Gastroesophageal sphincter (tissue), 4 donors: ENCODE results near the gene CRTAP. TPM values are rescaled to one million over a fixed set of nuclear protein-coding genes. Genes with fewer than 3 reads are reported as not detected.

Source experiments
- ATAC-seq: fragments of 150-250 bp; one replicate; pipeline ENCODE4 v1.9.1; 2016; ENCODE audit warnings: mild to moderate bottlenecking, moderate library complexity
- H3K27ac ChIP-seq, 4 donors: fragments of 200-600 bp; sonication (generic) in 3 of 4; 1 replicate in 3 of 4; 2 replicates in 1 of 4; pipeline ENCODE4 v1.5.1; 2016 to 2019
- H3K27me3 ChIP-seq: fragments of 200-600 bp; sonication (generic); one replicate; pipeline ENCODE4 v1.5.1; 2019
- H3K36me3 ChIP-seq, 2 donors: fragments of 200-600 bp; sonication (generic); one replicate each; pipeline ENCODE4 v1.5.1; 2019; ENCODE audit warnings: control low read depth in 1 of 2
- H3K4me1 ChIP-seq, 3 donors: fragments of 200-600 bp; sonication (generic); 1 replicate in 2 of 3; 2 replicates in 1 of 3; pipeline ENCODE4 v1.5.1; 2016 to 2019; ENCODE audit warnings: control low read depth in 2 of 3
- H3K4me3 ChIP-seq, 2 donors: fragments of 200-600 bp; sonication (generic); one replicate each; pipeline ENCODE4 v1.5.1; 2019; ENCODE audit warnings: mild to moderate bottlenecking in 1 of 2, moderate library complexity in 1 of 2
- H3K9me3 ChIP-seq, 3 donors: fragments of 200-600 bp; sonication (generic); one replicate each; pipeline ENCODE4 v1.5.1; 2017 to 2019; ENCODE audit warnings: control low read depth in 2 of 3
- EP300 ChIP-seq: sonication (generic); formaldehyde crosslinking; IDR thresholded peaks from one replicate; pipeline ENCODE4 v1.6.1; 2017; ENCODE audit warnings: antibody characterized with exemption, mild to moderate bottlenecking
- POLR2A ChIP-seq, 2 donors: fragments of 450-650 bp; IDR thresholded peaks; one replicate each; pipeline ENCODE4 v1.6.1; 2017; ENCODE audit warnings: antibody characterized with exemption in 2 of 2, mild to moderate bottlenecking in 2 of 2, moderate library complexity in 1 of 2
- POLR2AphosphoS5 ChIP-seq: sonication (generic); formaldehyde crosslinking; IDR thresholded peaks from one replicate; pipeline ENCODE4 v1.6.1; 2017; ENCODE audit warnings: antibody characterized with exemption
- WGBS, 2 donors: methylation state at CpG; one replicate each; pipeline ENCODE4 v1.1.5; 2018; ENCODE audit warnings: low coverage in 1 of 2; 5-methylcytosine and 5-hydroxymethylcytosine counted together
- total RNA-seq, 4 donors: library from RNA; depleted of rRNA; stranded (reverse); fragments of >200 nt; gene quantifications; one replicate each; pipeline ENCODE4 v1.1.0, GENCODE V29; 2016
- TF ChIP-seq, protein P1 (sequence below), 4 experiments: fragments of 200-600 bp in 2 of 4; fragments of 450-650 bp in 2 of 4; sonication (generic) in 1 of 4; IDR thresholded peaks; one replicate each; pipeline ENCODE4 v1.5.1; 2017 to 2019; ENCODE audit warnings: antibody characterized with exemption in 4 of 4, mild to moderate bottlenecking in 2 of 4, moderate library complexity in 2 of 4

The CRTAP gene
- total RNA-seq, 4 donors from 2014 or later = 189 to 358 (median 292) TPM

DNA sequence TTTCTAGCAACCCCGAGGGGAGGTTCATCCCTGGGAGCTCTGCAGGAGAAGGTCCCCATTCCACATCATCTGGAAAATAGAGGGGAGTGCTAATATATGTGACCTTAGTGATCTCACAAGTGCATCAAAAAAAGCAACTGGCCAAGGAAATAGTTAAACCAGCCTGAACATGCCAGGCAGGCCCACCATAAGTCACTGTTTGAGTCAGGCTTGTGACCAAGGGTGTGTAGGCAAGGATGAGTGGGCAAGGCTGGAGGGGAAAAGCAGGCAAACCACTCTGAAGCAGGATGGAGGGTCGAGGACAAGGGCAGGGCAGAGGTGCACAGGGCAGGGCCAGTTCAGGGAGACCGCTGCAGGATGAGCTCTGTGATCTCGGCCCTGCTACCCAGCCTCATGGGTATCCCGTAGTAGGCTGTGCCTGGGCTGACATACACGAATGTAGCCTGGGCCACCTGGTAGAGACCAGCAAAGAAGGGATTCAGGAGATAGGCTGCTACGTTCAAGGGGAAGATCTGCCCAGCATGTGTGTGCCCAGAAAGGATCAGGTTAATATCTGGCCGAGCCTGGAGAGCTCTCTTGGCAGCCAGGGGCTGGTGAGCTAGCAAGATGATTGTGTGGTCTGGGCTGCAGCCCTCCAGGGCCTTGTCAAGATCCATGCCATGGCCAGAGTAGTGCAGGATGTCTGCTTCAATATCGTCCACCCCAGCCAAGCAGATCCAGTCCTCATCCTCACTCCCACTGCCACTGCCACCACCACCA lies 21.1 kb upstream of the CRTAP start:
- no peaks in the 10 kb centered on the region for H3K27me3 ChIP-seq
- H3K4me3 ChIP-seq = no peak overlapping the region
- TF ChIP-seq, protein P1, sequence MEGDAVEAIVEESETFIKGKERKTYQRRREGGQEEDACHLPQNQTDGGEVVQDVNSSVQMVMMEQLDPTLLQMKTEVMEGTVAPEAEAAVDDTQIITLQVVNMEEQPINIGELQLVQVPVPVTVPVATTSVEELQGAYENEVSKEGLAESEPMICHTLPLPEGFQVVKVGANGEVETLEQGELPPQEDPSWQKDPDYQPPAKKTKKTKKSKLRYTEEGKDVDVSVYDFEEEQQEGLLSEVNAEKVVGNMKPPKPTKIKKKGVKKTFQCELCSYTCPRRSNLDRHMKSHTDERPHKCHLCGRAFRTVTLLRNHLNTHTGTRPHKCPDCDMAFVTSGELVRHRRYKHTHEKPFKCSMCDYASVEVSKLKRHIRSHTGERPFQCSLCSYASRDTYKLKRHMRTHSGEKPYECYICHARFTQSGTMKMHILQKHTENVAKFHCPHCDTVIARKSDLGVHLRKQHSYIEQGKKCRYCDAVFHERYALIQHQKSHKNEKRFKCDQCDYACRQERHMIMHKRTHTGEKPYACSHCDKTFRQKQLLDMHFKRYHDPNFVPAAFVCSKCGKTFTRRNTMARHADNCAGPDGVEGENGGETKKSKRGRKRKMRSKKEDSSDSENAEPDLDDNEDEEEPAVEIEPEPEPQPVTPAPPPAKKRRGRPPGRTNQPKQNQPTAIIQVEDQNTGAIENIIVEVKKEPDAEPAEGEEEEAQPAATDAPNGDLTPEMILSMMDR (IDR thresholded peaks at IDR 0.05) = no peak
- TF ChIP-seq POLR2A (IDR thresholded peaks at IDR 0.05) (no peak), EP300 (no peak), POLR2AphosphoS5 (no peak)
- H3K27ac ChIP-seq = no peak overlapping the region
- H3K4me1 ChIP-seq = peaks cover 0 to 37% (median 4%) of the 10 kb centered on the region in 3 donors
- H3K36me3 ChIP-seq = peaks cover 0 to 31% of the 10 kb centered on the region in 2 donors
- no peaks in the 10 kb centered on the region for H3K9me3 ChIP-seq
- no peak for ATAC-seq
- WGBS, 2 donors = 89% methylated on average over 6 of the region's 9 CpGs; no CpG with 5 or more reads in 1 of the 2 donors

DNA sequence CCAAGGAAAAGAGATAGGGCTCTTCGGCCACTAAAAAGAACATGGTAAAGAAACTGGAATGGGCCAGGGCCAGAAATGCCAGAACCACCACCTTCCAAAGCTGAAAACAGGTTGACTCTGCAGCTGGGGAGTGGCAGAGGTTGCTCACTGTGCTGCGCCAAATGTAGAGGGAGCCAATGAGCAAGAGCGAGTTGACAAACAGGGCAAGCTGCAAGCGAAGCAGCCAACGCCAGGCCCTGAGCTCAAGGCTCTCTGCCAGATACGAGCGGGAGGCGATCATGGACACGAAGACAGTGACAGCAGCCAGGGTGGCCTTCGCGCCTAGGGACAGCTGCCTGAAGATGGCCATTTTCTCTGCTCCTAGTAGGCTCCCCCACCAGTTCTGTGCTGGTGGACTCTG lies 20.0 kb upstream of the CRTAP start:
- Histone ChIP-seq H3K27me3 (no peaks in the 10 kb centered on the region), H3K36me3 (peaks cover 0 to 31% of the 10 kb centered on the region in 2 donors), H3K4me3 (no peak overlapping the region), H3K4me1 (peaks cover 0 to 42% (median 4%) of the 10 kb centered on the region in 3 donors), H3K27ac (no peak overlapping the region), H3K9me3 (no peaks in the 10 kb centered on the region)
- ATAC-seq = no peak
- no peak for TF ChIP-seq POLR2AphosphoS5
- TF ChIP-seq POLR2A (IDR thresholded peaks at IDR 0.05) = no peak
- TF ChIP-seq EP300 = no peak
- TF ChIP-seq, protein P1 (IDR thresholded peaks at IDR 0.05) = no peak
- 96 to 100% methylated on average over 2 to 7 of the region's 11 CpGs for WGBS, 2 donors

DNA sequence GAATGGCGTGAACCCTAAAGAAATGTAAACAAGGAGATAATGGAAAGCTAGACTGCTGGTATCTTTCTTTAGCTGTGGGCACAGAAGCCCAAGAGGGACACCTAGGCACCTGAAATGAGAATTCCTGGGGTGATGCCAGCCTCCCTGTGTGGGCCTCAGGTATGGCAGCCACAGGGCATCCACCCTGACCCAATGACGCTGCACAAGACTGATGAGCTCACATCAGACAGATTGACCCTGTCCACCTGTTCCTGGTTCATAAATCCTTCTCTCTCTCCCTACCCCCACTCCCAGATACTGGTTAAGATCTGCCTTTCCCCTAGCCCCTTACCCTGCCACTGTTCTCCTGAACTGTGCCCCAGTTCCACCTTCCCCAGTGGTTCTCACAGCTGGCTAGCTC lies 18.4 kb upstream of the CRTAP start:
- Histone ChIP-seq H3K27ac (peak overlapping the region in 3 of 4 donors; percentile 95 to 99 (median 97)), H3K4me1 (peaks cover 0 to 42% (median 4%) of the 10 kb centered on the region in 3 donors), H3K36me3 (peaks cover 0 to 31% of the 10 kb centered on the region in 2 donors), H3K27me3 (no peaks in the 10 kb centered on the region), H3K4me3 (peak overlapping the region in 1 of 2 donors; percentile 83), H3K9me3 (no peaks in the 10 kb centered on the region)
- ATAC-seq = no peak
- no peak for TF ChIP-seq POLR2A (IDR thresholded peaks at IDR 0.05)
- TF ChIP-seq, protein P1 (IDR thresholded peaks at IDR 0.05) = no peak
- no peak for TF ChIP-seq POLR2AphosphoS5
- TF ChIP-seq EP300 = no peak
- 89% methylated on average over 2 of the region's 2 CpGs; no CpG with 5 or more reads in 1 of the 2 donors for WGBS, 2 donors

DNA sequence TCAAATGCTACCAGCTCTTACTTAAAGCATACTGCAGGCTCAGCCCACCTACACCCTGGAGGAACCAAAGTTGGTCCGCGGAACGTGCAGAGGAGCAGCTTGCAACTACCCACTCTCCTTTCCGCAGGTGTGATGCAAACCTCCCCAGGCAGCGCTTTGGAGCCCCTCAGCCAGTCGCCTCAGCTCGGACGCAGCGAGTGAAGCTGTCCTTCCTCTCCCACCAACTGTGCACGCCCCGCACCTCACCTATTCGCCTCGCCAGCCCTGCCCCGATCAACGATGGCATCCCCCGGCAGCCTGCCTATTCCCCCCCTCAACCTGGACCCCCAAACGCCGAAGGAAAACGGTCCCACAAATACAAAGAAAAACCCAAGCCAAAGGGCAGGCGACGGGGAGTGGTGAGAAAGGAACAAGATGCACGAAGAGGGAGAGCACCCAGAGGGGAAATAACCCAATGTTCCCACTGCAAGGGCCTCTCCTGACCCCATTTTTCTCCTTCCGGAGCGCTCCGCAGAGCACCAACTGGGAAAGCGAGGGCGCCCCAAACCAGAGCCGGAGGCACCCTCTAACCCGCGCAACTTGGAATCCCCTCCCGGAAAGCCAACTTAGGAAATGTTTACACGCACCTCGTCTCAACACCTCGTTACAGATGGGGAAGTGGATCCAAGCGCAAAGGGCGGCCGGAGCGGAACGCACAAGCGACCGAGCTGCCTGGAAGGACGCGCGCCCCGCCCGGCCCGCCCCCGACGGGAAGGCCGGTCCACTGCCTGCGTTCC lies 17.5 kb upstream of the CRTAP start:
- WGBS, 2 donors = 0% methylated on average over 12 to 14 of the region's 51 CpGs
- peak overlapping the region; percentile 83 to 86 for H3K4me3 ChIP-seq
- ATAC-seq = peak; percentile 62
- H3K9me3 ChIP-seq = no peaks in the 10 kb centered on the region
- H3K27me3 ChIP-seq = no peaks in the 10 kb centered on the region
- H3K36me3 ChIP-seq = peaks cover 0 to 28% of the 10 kb centered on the region in 2 donors
- TF ChIP-seq POLR2A (IDR thresholded peaks at IDR 0.05) (no peak), EP300 (no peak), POLR2AphosphoS5 (no peak)
- TF ChIP-seq, protein P1 (IDR thresholded peaks at IDR 0.05) = no peak
- H3K27ac ChIP-seq = peak overlapping the region; percentile 90 to 99 (median 96)
- peaks cover 0 to 42% (median 4%) of the 10 kb centered on the region in 3 donors for H3K4me1 ChIP-seq
